Posterior cingulate gyrus (tissue), 11 donors: ENCODE data around the gene PDSS2.
A peak's percentile ranks its signal among the peaks of the same experiment; 100 is the strongest.
"Not testable (repeated sequence)": the region's sequence is repeated elsewhere in the genome, so short reads cannot be mapped to it uniquely, and the experiment has no call there.

Experiments used
- DNase-seq, 10 donors: peaks; one replicate each; pipeline versions ENCODE4 v3.0.0 to v3.0.0-alpha.2; 2020 to 2021; ENCODE audit warnings: mixed read lengths in 3 of 10
- intact Hi-C: fragments of 100-400 bp; cut with DNase I; formaldehyde crosslinking; loops from one replicate; pipeline ENCODE4 v1.15.1; 2023

Gene PDSS2

DNA sequence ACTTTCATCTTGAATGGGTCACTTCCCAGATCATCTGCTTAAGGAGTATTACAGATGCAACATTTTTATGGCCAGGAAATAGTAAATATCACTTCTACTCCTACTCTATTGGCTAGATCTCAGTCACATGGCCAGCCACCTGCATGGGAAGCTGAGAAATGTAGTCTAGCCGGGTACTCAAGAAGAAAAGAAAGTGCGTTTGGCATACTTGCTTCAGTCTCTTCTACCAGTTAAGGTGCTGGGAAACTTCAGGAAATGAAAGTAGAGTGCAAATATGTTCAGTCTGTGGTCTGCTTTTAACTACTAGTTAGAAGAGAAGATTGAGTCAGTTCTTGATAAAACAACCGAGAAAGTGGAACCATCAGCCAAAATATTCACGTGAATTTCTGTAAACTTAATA lies 129.2 kb downstream of the PDSS2 start:
- DNase-seq: no peak
- intact Hi-C loops: no loop called here

DNA sequence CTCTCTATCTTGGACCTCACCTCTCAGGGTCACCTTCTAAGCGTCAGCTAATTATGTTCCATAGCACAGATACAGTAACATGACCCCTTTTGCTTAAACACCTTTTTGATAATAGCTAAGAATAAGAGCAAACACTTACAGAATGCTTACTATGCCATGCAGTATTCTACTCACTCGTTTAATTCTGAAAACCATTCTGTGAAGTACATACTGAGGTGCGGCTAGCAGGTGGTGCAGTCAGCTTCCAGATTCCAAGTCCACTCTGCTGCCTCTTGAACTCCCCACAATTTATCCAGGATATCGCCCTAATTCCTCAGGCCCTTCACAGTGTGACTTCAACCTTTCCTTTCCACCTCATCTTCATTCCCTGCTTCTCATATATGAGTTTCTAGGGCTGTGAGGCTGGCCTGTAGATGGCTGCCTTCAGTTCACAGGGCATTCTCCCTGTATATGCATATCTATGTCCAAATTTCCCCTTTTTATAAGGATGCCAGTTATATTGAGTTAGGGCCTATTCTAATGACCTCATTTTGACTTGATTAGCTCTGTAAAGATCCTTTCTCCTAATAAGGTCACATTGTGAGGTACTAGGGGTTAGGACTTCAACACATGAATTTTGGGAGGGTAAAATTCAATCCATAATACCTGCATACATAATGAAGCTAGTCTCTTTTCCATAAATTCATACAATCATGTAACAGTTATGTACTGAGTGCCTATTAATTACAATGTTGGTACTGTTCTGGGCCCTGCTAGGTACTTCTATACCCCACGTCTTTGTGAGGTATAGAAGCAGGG lies 130.1 kb downstream of the PDSS2 start:
- intact Hi-C loops: no loop called here
- DNase-seq: no peak

DNA sequence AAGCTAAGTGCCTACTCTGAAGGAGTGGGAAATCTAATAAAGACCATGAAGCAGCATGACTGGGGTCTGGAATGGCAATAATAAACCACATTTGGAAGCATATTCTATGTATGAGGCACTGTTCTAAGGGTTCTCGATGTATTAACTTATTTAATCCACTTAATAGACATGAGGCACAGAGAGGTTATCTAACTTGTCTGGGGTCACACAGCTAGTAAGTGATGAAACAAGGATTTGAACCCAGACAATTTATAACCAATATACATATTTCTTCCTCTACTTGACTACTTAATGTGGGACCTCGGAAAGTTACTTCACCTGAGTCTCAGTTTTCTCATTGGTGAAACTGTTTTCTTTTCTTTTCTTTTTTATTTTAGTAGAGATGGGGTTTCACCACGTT lies 131.3 kb downstream of the PDSS2 start:
- intact Hi-C loops: no loop called here
- DNase-seq: no peak

DNA sequence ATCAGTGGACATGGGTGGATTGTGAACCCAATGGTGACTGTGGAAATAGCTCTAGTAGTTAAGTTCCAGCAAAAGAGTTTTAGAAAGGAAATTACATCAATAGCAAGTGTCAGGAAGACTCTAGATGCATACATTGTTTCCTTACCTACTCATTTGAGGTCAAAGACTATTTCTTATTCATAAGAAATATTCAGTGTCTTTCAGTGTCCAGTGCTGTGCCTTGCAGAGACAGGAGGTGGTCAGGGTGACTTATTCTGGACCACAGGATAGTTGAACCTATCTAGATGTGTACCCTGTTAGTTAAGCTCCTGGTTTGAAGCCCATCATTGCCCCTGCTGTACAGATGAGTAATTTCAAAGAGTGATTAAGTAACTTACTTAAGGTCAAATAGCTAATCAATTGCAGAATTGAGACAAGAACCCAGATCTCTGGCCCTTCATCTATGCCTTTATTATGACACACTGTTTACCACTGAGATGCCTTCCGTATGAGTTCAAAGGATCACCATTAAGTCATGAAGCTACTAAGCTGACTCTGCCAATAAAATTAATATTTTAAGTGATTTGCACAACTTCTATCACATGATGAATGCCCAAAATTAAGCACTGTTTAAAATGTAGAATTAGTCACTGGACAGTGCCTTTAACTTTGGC lies 136.1 kb downstream of the PDSS2 start:
- intact Hi-C loops: no loop called here
- DNase-seq: no peak

DNA sequence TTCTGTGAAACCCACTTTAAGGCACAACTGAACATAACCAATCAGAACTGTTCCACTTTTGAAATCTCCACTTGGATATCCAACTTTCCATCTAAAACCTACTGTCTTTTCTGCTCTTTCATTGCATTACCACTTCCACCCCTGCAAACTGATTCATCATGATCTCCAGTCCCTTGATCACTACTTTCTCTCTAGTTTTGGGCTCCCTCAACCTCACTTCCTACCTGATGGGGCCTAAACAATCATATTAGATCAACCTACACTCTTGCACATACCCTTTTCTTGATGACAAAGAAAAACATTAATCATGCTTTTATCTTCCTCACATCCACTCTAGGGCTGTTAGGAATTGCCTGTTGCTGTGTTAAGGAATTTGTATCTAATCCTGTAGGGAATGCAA lies 137.6 kb downstream of the PDSS2 start:
- intact Hi-C loops: no loop called here
- DNase-seq: no peak

DNA sequence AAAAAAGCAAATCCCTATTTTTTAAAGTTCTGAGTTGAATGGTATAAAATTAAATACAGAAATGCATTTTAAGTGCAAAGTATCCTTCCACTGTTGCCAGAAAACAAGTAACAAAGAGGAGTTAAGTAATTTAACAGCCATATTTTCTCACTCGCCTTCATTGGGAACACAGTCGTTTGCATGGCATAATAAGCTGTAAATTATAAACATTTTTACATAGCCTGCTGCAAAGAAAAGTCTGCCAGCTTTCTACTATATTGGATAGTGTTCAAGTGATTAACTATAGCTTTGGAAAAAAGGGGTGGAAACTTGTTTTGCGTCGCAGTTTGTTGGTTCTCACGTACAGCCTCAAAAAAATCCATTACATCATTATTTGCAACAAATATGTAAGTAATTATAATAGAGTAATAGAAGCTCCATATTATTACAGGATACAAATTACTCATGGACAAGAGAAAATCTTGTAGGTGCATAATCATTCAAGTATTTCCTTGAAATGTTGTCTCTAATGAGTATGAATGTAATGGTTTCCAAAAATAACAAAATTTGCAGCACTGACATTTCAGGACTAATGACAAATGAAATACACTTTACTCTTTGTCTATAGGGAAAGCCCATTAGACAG lies 139.3 kb downstream of the PDSS2 start:
- DNase-seq: no peak
- intact Hi-C loops: loop anchor here (5.0 to 10.0 kb wide), 2 partner anchors 137 to 285 kb away; partner anchors contain the start of gene PDSS2

DNA sequence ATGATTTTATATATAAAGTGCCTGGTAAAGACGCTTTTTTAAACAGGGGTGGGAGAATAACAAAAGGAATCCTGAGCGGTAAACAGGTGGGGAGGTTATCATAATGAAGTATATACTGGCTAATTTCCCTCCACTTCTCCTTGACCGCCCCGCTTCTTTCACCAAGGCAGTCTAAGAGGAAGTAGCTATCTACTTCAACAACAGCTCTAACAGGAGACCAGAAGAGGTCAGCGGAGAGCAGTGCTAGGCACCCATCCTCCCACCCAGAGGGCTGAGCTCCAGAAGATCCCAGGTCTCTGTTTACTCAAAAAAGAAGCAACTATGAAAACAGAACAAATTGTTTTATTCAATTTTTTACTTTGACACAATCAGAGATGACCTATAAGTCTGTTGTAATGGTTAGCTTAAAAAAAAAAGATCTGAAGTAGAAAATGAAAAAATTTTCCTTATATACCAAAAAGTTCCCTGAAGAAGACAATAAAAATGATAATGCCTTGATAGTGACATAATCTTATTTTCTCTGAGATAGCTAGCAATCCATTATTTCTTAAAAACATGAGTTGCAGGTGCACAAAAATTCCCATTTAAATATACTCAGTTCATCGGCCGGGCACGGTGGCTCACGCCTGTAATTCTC lies 141.1 kb downstream of the PDSS2 start:
- intact Hi-C loops: loop anchor here (5.0 to 10.0 kb wide), 2 partner anchors 139 to 287 kb away; partner anchors contain the start of gene PDSS2
- peak in 6 of 10 donors; percentile 17 to 86 (median 34) for DNase-seq

DNA sequence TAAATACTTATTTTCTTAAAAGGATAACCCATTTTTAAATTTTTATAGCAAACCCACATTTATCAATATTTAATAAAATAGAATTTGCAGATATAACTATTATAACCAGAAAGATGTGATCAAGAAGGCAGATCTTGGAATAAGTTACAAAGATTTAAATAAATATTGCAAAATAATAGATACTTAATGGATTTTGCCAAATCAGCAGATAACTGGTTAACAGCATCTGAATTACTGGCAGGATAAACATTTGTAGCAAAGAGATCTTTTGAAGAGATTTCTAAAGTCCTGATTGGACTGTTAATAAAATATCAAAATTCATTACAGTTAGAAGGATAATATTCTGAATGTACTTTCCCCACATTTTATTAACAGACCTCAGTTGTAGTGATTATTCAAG lies 144.2 kb downstream of the PDSS2 start:
- intact Hi-C loops: loop anchor here (5.0 to 10.0 kb wide), 2 partner anchors 142 to 290 kb away; partner anchors contain the start of gene PDSS2

DNA sequence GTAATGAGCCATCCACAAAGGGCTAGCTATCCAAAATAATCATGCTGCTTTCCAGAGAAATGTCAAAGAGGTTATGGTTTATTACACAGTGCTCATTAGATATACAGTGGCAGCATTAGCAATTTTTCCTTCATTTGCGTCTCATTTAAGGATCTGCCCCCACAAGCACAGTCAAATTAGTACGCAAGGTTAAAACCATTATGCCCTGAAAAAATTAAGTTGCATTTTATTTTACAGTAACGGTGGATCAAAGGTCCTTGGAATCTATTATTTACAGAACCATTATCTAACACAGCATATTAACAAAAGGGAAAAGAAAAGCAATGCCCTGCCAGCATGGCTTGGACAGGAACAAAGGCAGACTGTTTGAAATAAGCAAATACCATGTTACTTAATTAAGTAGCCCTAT lies 144.8 kb downstream of the PDSS2 start:
- intact Hi-C loops: loop anchor here (10.0 kb wide), 1 partner anchor 290 kb away; no protein-coding TSS in a partner anchor
- no peak for DNase-seq

More for the DNA sequence above, 144.2 kb downstream of the PDSS2 start:
- no peak for DNase-seq

DNA sequence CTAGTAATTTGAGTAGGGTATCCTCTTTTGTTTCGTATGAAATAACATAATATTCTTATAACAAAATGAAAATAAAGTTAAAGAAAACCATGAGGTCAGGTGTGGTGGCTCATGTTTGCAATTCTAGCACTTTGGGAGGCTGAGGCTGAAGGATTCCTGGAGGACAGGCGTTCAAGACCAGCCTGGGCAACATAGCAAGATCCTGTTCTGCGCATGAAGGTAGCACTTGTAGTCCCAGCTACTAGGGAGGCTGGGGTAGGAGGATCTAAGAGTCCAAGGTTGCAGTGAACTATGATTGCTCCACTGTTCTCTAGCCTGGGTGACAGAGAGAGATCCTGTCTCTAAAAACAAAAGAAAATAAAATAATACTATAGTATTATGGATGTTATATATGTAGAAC lies 145.6 kb downstream of the PDSS2 start:
- intact Hi-C loops: loop anchor here (10.0 kb wide), 1 partner anchor 291 kb away; no protein-coding TSS in a partner anchor

DNA sequence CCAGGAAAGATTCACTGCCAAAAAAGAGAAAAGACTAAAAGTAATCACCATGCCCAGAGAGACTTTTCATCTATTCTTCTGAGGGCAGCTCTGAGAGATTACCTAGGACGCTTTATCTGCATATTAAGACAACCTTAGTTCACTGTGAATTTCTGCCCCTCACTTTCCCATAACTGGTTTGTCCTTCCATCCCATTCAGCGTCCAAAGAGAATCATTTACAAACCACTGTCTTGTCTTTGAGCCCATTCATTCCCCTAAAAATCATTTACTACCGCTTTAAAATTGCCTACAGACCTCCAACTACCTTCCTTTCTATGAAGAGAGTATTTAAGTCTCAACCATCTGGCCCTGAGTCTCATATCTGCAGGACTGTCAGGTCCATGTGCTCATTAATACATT lies 149.0 kb downstream of the PDSS2 start:
- intact Hi-C loops: loop anchor here (10.0 kb wide), 1 partner anchor 294 kb away; no protein-coding TSS in a partner anchor
- DNase-seq: no peak

More for the DNA sequence above, 145.6 kb downstream of the PDSS2 start:
- no peak for DNase-seq

DNA sequence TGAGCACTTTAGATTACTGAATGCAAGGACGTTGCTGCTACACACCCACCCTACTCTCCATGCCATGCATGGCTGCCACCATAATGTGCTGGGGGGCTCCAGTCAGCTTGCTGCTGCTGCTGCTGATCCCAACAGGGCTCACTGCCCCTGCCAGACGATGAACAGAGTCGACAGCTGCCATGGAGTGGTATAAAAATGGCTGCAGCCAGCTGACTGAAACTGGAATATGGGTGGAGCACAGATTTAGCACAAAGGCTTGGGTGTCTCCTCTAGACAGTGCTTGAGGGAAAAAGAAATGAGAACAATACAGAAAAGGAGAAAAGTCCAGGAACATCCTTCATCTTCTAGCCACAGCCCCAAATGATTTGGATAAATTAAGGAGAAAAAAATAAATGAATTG lies 150.7 kb downstream of the PDSS2 start:
- intact Hi-C loops: no loop called here

DNA sequence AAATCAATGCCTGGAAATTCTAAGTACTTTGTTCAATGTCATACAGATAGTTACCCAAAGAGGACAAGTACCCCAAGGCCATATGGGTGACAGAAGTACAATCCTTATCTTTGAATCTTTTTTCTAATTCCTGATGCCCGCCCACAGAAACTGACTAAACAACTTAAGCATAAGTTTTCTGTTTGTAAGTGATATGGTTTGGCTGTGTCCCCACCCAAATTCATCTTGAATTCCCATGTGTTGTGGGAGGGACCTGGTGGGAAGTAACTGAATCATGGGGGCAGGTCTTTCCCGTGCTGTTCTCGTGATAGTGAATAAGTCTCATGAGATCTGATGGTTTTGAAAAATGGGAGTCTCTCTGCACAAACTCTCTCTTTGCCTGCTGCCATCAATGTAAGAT lies 153.4 kb downstream of the PDSS2 start:
- intact Hi-C loops, DNase-seq: not testable (repeated sequence)

More for the DNA sequence above, 150.7 kb downstream of the PDSS2 start:
- DNase-seq: no peak

DNA sequence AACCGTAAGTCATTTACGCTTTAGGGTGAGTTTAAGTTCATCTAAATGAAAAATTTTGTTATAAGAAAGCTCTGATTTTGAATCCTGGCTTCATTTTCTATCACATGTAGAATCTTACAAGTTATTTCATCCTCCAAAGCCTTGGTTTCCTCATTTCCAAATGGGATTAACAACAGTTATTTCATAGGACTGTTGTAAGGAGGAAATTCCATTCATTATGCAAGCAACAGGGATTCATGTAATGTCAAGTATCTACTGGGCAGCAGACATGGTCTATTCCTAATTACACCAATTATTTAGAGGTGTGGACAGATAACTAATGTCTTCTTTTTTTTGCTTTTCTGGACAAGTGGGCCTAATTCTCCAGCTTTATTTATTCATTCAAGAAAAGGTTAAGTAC lies 154.0 kb downstream of the PDSS2 start:
- intact Hi-C loops: no loop called here
- no peak for DNase-seq

DNA sequence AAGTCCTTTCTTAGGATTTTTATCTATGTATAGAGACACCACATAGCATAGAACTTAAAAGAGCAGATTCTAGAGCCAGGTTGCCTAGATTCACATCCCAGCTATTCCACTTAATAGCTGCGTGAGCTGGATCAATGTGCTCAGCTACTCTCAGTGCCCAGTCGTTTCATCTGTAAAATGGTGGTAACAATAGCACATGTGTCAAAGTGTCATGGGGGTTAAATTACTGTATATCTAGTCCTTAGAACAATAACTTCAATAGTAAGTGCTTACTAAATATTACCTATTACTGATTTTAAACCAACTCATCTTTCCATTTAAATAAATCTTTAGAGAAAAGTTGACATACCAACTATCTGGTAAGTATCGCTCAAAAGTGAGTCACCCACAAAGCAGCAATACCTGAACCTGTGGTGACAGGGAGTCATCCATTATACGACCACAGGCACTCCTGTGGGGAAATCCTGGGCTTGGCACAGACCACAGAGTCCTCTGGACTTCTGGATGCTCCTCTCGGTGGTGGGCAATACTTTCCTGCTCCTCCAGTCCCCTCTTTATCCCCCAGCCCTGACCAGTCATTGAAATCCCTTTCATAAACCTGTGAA lies 154.8 kb downstream of the PDSS2 start:
- DNase-seq: no peak
- intact Hi-C loops: no loop called here

DNA sequence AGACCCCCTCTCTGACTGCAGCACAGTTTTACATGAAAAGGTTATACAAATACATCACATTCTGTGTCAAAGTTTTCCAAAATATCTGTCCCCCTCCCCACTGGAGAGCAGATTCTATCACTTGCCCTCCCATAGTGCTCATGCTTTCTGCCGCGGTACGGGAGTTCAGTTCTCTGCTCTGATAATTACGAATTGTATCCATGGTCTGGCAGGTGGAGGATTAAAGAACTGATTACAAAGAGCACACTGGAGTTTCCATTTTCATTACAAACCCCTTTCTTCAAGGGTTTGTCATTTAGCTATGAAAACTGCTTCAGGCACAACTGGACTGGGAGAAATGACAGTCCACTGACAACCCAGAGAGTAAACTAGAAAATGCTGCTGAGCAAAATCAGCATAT lies 166.0 kb downstream of the PDSS2 start:
- DNase-seq: no peak
- intact Hi-C loops: no loop called here

DNA sequence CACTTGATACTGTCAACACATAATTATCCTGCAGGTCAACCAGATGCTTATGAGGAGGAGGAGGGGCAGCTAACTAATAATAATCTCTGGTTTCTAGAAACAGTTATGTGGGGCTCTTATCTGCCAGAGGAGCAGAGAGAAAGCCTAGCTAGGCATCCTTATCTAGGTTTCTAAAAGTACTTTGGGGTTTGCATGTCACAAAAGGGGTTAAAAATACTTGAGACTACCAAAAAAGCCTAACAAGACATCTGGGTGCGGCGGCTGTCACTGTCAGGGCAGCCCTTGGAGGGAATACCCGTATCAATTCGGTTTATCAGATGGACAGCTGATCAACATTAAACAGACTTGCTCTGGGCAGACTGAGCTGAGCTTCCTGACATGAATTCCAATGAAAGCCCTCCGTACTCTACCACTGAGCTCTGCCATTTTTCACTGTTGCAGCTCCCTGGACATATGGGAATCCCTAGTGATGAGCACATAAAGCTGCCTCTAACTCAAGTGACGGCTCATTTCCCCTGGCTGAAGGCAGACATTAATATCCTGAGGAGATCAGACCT lies 166.6 kb downstream of the PDSS2 start:
- intact Hi-C loops: no loop called here
- DNase-seq: no peak

DNA sequence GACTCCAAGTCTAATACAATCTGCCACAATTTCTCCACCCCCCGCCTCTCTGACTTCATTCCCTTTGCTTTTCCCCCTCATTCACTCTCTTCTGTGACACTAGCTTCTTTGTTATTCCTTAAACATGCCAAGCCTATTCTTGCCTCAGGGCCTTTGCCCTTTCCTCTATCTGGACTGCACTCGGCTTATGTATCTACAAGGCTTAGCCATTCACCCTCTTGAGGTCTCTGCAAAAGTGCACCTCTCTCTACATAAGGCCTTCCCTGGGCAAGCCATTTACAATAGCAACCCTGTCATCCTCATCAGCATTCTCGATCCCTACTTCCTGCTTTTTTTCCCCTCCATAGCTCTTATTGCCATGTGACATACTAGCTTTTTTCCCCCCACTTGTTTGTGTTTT lies 168.9 kb downstream of the PDSS2 start:
- intact Hi-C loops: no loop called here

DNA sequence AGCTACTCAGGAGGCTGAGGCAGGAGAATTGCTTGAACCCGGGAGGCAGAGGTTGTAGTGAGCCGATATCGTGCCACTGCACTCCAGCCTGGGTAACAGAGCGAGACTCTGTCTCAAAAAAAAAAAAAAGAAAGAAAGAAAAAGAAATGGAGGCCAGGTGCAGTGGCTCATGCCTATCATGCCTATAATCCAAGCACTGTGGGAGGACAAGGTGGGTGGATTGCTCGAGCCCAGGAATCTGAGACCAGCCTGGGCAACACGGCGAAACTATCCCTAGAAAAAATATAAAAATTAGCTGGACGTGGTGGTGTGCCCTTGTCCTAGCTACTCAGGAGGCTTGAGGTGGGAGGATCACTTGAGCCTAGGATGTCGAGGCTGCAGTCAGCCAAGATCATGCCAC lies 170.1 kb downstream of the PDSS2 start:
- DNase-seq, intact Hi-C loops: not testable (repeated sequence)

More for the DNA sequence above, 168.9 kb downstream of the PDSS2 start:
- no peak for DNase-seq

DNA sequence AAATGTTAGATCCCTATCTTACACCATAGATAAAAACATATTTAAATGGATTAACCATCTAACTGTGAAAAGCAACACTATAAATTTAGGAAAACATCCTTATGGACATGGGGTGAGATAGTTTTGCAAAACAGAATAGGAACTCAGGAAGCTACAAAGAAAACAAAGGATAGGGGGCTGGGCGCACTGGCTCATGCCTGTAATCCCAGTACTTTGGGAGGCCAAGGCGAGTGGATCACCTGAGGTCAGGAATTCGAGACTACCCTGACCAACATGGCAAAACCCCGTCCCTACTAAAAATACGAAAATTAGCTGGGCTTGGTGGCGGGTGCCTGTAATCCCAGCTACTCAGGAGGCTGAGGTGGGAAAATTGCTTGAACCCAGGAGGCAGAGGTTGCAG lies 173.7 kb downstream of the PDSS2 start:
- intact Hi-C loops, DNase-seq: not testable (repeated sequence)
